BE2C (cell line): ENCODE results near the gene SEMA7A.

ENCODE experiments used
- DNase-seq: peaks from one replicate; pipeline ENCODE4 v3.0.0-alpha.2; 2020
- H3K27me3 ChIP-seq: fragments of 250-450 bp; sonication (Bioruptor Pico); 2 replicates; pipeline ENCODE4 v1.5.1; 2020; ENCODE audit warnings: mild to moderate bottlenecking
- H3K36me3 ChIP-seq: fragments of 250-450 bp; sonication (Bioruptor Pico); 2 replicates; pipeline ENCODE4 v1.5.1; 2020; ENCODE audit warnings: mild to moderate bottlenecking
- H3K4me1 ChIP-seq: fragments of 250-450 bp; sonication (Bioruptor Pico); 2 replicates; pipeline ENCODE4 v1.5.1; 2020
- H3K4me3 ChIP-seq: 2 replicates; pipeline ENCODE4 v1.5.1; 2011; ENCODE audit warnings: low read depth, low read length
- H3K9me3 ChIP-seq: fragments of 250-450 bp; sonication (Bioruptor Pico); 2 replicates; pipeline ENCODE4 v1.5.1; 2020
- CTCF ChIP-seq: IDR thresholded peaks from 2 replicates; pipeline ENCODE4 v1.5.1; 2012; ENCODE audit warnings: mild to moderate bottlenecking, low read depth, low read length

SEMA7A gene

GRCh38 chr15:74441248-74441941 is 7.6 kb upstream of the SEMA7A start:
- TF ChIP-seq CTCF, result no peak
- Histone ChIP-seq H3K4me3 (no peak overlapping the region), H3K27me3 (no peaks in the 10 kb centered on the region), H3K9me3 (no peaks in the 10 kb centered on the region), H3K36me3 (no peaks in the 10 kb centered on the region), H3K4me1 (no peaks in the 10 kb centered on the region)
- DNase-seq, result no peak

- no peak overlapping the region for H3K4me3 ChIP-seq
- H3K9me3 ChIP-seq, result no peaks in the 10 kb centered on the region
- DNase-seq, result peak; percentile 78
- no peaks in the 10 kb centered on the region for H3K27me3 ChIP-seq
- peaks cover 3% of the 10 kb centered on the region for H3K4me1 ChIP-seq
- H3K36me3 ChIP-seq, result no peaks in the 10 kb centered on the region
- TF ChIP-seq CTCF, result peak; percentile 98
Measured at GRCh38 chr15:74438721-74439316, 5.1 kb upstream of the SEMA7A start.

GRCh38 chr15:74438206-74438605 is 4.4 kb upstream of the SEMA7A start:
- Histone ChIP-seq H3K9me3 (no peaks in the 10 kb centered on the region), H3K27me3 (peaks cover 5% of the 10 kb centered on the region), H3K4me1 (peaks cover 3% of the 10 kb centered on the region), H3K36me3 (no peaks in the 10 kb centered on the region), H3K4me3 (no peak overlapping the region)
- TF ChIP-seq CTCF, result no peak
- DNase-seq, result no peak

GRCh38 chr15:74434263-74435136 is 742 bp upstream of the SEMA7A start:
- TF ChIP-seq CTCF, result no peak
- DNase-seq, result no peak
- Histone ChIP-seq H3K9me3 (no peaks in the 10 kb centered on the region), H3K27me3 (peaks cover 15% of the 10 kb centered on the region), H3K4me3 (peak overlapping the region; percentile 37), H3K4me1 (peaks cover 3% of the 10 kb centered on the region), H3K36me3 (no peaks in the 10 kb centered on the region)

- H3K36me3 ChIP-seq, result no peaks in the 10 kb centered on the region
- DNase-seq, result no peak
- peaks cover 3% of the 10 kb centered on the region for H3K4me1 ChIP-seq
- no peak for TF ChIP-seq CTCF
- H3K27me3 ChIP-seq, result peaks cover 15% of the 10 kb centered on the region
- H3K4me3 ChIP-seq, result peak overlapping the region; percentile 73
- no peaks in the 10 kb centered on the region for H3K9me3 ChIP-seq
Measured at GRCh38 chr15:74432968-74433591, 678 bp downstream of the SEMA7A start.
